Activated CD8-positive, alpha-beta memory T cell treated with anti-CD3 and anti-CD28 coated beads for 36 hours (primary cell): ENCODE results near the gene TMPRSS6. TPM values are rescaled to one million over a fixed set of nuclear protein-coding genes. Genes with fewer than 3 reads are reported as not detected.

Experiments used
- CTCF ChIA-PET: fragments of 350-600 bp; sonication (Branson Sonifier 250); formaldehyde crosslinking; loops from one replicate; lab custom pipeline; 2021; ENCODE audit warnings: antibody characterized with exemption; lab: Charles Lee
- POLR2A ChIA-PET: fragments of 350-600 bp; sonication (Branson Sonifier 250); formaldehyde crosslinking; loops from one replicate; lab custom pipeline; 2021; ENCODE audit warnings: antibody characterized with exemption; lab: Charles Lee
- total RNA-seq, 2 experiments: library from RNA; stranded (reverse); gene quantifications; one replicate each; pipeline ENCODE4 v1.2.3, GENCODE V29; 2021

TMPRSS6 gene
- total RNA-seq, 2 experiments from 2014 or later, result 0.88 to 1.1 TPM

- CTCF ChIA-PET, result interaction anchor here (1.1 to 6.3 kb wide), 8 partner anchors 12 to 71 kb away, joined by 3 to 40 read pairs (median 4); no protein-coding TSS in a partner anchor
These were observed 17.4 kb upstream of the TMPRSS6 start for GRCh38 chr22:37126882-37127281.

GRCh38 chr22:37126383-37126782, 16.9 kb upstream of the TMPRSS6 start:
- ChIA-PET POLR2A (interaction anchor here (0.6 to 1.8 kb wide), 6 partner anchors 11 to 103 kb away, joined by 3 to 5 read pairs (median 4); no protein-coding TSS in a partner anchor), CTCF (interaction anchor here (1.1 to 6.3 kb wide), 8 partner anchors 12 to 71 kb away, joined by 3 to 40 read pairs (median 3); no protein-coding TSS in a partner anchor)

More at GRCh38 chr22:37126882-37127281, 17.4 kb upstream of the TMPRSS6 start:
- POLR2A ChIA-PET, result interaction anchor here (0.6 to 1.8 kb wide), 6 partner anchors 12 to 103 kb away, joined by 3 to 5 read pairs (median 3); partner anchors contain the start of gene KCTD17

GRCh38 chr22:37123649-37124048, 14.1 kb upstream of the TMPRSS6 start:
- CTCF ChIA-PET, result interaction anchor here (1.3 to 6.3 kb wide), 4 partner anchors 9 to 76 kb away, joined by 6 to 40 read pairs (median 18); partner anchors contain the start of gene IL2RB
- POLR2A ChIA-PET, result interaction anchor here (0.6 to 3.8 kb wide), 7 partner anchors 14 to 75 kb away, joined by 3 to 52 read pairs (median 10); partner anchors contain the start of genes IL2RB and KCTD17

- ChIA-PET CTCF (interaction anchor here (1.0 to 6.3 kb wide), 14 partner anchors 16 to 120 kb away, joined by 3 to 40 read pairs (median 7); partner anchors contain the start of genes IL2RB and KCTD17), POLR2A (interaction anchor here (0.9 to 3.8 kb wide), 18 partner anchors 9 to 122 kb away, joined by 3 to 52 read pairs (median 4); partner anchors contain the start of genes IL2RB, KCTD17 and RAC2)
These were observed 13.2 kb upstream of the TMPRSS6 start for GRCh38 chr22:37122598-37123180.

GRCh38 chr22:37121887-37122591, 12.5 kb upstream of the TMPRSS6 start:
- POLR2A ChIA-PET, result interaction anchor here (0.7 to 3.8 kb wide), 21 partner anchors 10 to 122 kb away, joined by 3 to 52 read pairs (median 4); partner anchors contain the start of genes IL2RB, KCTD17 and RAC2
- CTCF ChIA-PET, result interaction anchor here (0.5 to 6.3 kb wide), 16 partner anchors 17 to 142 kb away, joined by 3 to 40 read pairs (median 6); partner anchors contain the start of gene IL2RB

- CTCF ChIA-PET, result interaction anchor here (0.8 to 2.3 kb wide), 5 partner anchors 26 to 79 kb away, joined by 3 to 17 read pairs (median 3); no protein-coding TSS in a partner anchor
These were observed 11.2 kb upstream of the TMPRSS6 start for GRCh38 chr22:37120569-37121340.

GRCh38 chr22:37119872-37120271, 10.4 kb upstream of the TMPRSS6 start:
- POLR2A ChIA-PET, result interaction anchor here (0.6 to 3.8 kb wide), 2 partner anchors 27 to 38 kb away, joined by 4 to 52 read pairs; partner anchors contain the start of gene IL2RB
- CTCF ChIA-PET, result interaction anchor here (0.7 kb wide), 1 partner anchor 16 kb away, joined by 3 read pairs; no protein-coding TSS in a partner anchor

More at GRCh38 chr22:37120569-37121340, 11.2 kb upstream of the TMPRSS6 start:
- POLR2A ChIA-PET, result interaction anchor here (0.7 to 3.8 kb wide), 3 partner anchors 26 to 41 kb away, joined by 5 to 52 read pairs (median 11); partner anchors contain the start of gene IL2RB

GRCh38 chr22:37118083-37118482, 8.6 kb upstream of the TMPRSS6 start:
- ChIA-PET POLR2A (no interaction called here), CTCF (interaction anchor here (0.8 kb wide), 1 partner anchor 48 kb away, joined by 3 read pairs; no protein-coding TSS in a partner anchor)

- POLR2A ChIA-PET, result no interaction called here
- CTCF ChIA-PET, result no interaction called here
These were observed 7.6 kb upstream of the TMPRSS6 start for GRCh38 chr22:37117092-37117491.

GRCh38 chr22:37115032-37115431, 5.5 kb upstream of the TMPRSS6 start:
- CTCF ChIA-PET, result no interaction called here
- POLR2A ChIA-PET, result no interaction called here

- ChIA-PET CTCF (no interaction called here), POLR2A (no interaction called here)
These were observed 4.2 kb upstream of the TMPRSS6 start for GRCh38 chr22:37113757-37114156.

- ChIA-PET CTCF (no interaction called here), POLR2A (no interaction called here)
These were observed 2.7 kb upstream of the TMPRSS6 start for GRCh38 chr22:37112084-37112728.

- ChIA-PET CTCF (no interaction called here), POLR2A (no interaction called here)
These were observed 1.7 kb upstream of the TMPRSS6 start for GRCh38 chr22:37111156-37111717.

GRCh38 chr22:37107816-37108621, 1.5 kb downstream of the TMPRSS6 start:
- ChIA-PET CTCF (no interaction called here), POLR2A (no interaction called here)

GRCh38 chr22:37105990-37106389, 3.5 kb downstream of the TMPRSS6 start:
- ChIA-PET CTCF (interaction anchor here (0.9 kb wide), 1 partner anchor 250 kb away, joined by 3 read pairs; no protein-coding TSS in a partner anchor), POLR2A (no interaction called here)

- POLR2A ChIA-PET, result no interaction called here
- CTCF ChIA-PET, result no interaction called here
These were observed 4.4 kb downstream of the TMPRSS6 start for GRCh38 chr22:37105154-37105553.
